ENCODE results near the gene CNN2.
A peak's percentile ranks its signal among the peaks of the same experiment; 100 is the strongest.

Gene CNN2

GRCh38 chr19:1081301-1082164, 55.1 kb downstream of the CNN2 start:
- no peaks in the 10 kb centered on the region for H3K36me3 ChIP-seq (ENCODE audit: insufficient read depth, low read length)
- no peaks in the 10 kb centered on the region for H3K9me3 ChIP-seq (ENCODE audit: low read depth, low read length)
- H3K9ac ChIP-seq (ENCODE audit: insufficient read length), result no peak overlapping the region
- no peak for TF ChIP-seq POLR2AphosphoS5 (IDR thresholded peaks at IDR 0.05; ENCODE audit: borderline replicate concordance, low read depth, low read length)
- no peak for TF ChIP-seq FOXP2 (optimal IDR thresholded peaks at IDR 0.05; ENCODE audit: control extremely low read depth, extremely low read length, insufficient read depth)
- no peak for TF ChIP-seq EZH2 (IDR thresholded peaks at IDR 0.05)
- H3K4me3 ChIP-seq, result no peak overlapping the region
- no peak for DNase-seq (ENCODE audit: low read depth, low spot score)
- H3K27ac ChIP-seq, result no peak overlapping the region

DNA sequence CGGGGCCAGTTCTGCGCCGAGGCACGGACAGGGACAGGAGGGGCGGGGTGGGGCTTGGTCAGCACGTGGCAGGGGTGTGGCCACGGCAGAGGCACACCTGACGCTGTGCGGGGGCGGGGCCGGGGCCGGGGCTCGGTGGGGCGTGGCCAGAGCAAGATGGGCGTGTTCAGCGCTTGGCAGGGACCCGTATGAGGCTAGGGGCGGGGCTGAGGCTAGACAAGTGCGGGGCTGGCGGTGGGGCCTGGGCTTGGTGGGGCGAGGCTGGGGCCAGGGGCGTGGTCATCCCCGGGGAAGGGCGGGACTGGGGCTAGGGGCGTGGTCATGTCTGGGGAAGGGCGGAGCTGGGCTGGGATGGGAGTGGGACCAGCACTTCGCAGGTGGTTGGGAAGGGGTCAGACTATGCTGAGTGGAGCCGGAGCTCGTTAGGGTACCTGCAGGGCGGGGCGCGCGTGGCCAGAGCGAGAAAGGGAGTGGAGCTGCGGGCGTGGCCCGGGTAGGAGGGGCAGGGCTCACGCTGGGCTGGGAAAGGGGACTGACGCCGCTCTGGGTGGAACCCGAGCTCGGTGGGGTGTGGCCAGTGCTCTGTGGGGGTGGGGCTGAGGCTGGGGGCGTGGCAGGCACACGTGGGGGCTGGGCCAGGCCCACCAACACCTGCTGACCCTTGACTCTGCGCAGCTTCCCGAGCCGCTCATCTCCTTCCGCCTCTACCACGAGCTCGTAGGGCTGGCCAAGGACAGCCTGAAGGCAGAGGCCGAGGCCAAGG, 55.9 kb downstream of the CNN2 start:
- Histone ChIP-seq H3K36me3 (ENCODE audit: insufficient read depth, low read length) (no peaks in the 10 kb centered on the region), H3K9me3 (ENCODE audit: low read depth, low read length) (no peaks in the 10 kb centered on the region), H3K9ac (ENCODE audit: insufficient read length) (no peak overlapping the region), H3K27ac (peak overlapping the region; percentile 57; the same call in 1 of the 2 replicates), H3K4me3 (peak overlapping the region; percentile 77)
- TF ChIP-seq FOXP2 (optimal IDR thresholded peaks at IDR 0.05; ENCODE audit: control extremely low read depth, extremely low read length, insufficient read depth) (no peak), POLR2AphosphoS5 (IDR thresholded peaks at IDR 0.05; ENCODE audit: borderline replicate concordance, low read depth, low read length) (no peak), EZH2 (IDR thresholded peaks at IDR 0.05) (no peak)
- DNase-seq (ENCODE audit: low read depth, low spot score), result no peak

GRCh38 chr19:1082928-1083816, 56.8 kb downstream of the CNN2 start:
- H3K4me3 ChIP-seq, result peak overlapping the region; percentile 77
- TF ChIP-seq POLR2AphosphoS5 (IDR thresholded peaks at IDR 0.05; ENCODE audit: borderline replicate concordance, low read depth, low read length) (no peak), FOXP2 (optimal IDR thresholded peaks at IDR 0.05; ENCODE audit: control extremely low read depth, extremely low read length, insufficient read depth) (no peak), EZH2 (IDR thresholded peaks at IDR 0.05) (no peak)
- no peak for DNase-seq (ENCODE audit: low read depth, low spot score)
- no peaks in the 10 kb centered on the region for H3K9me3 ChIP-seq (ENCODE audit: low read depth, low read length)
- no peak overlapping the region for H3K9ac ChIP-seq (ENCODE audit: insufficient read length)
- H3K27ac ChIP-seq, result no peak overlapping the region
- H3K36me3 ChIP-seq (ENCODE audit: insufficient read depth, low read length), result 0 out of 2 replicates have a peak, but pooled peaks cover 5% of the 10 kb centered on the region

DNA sequence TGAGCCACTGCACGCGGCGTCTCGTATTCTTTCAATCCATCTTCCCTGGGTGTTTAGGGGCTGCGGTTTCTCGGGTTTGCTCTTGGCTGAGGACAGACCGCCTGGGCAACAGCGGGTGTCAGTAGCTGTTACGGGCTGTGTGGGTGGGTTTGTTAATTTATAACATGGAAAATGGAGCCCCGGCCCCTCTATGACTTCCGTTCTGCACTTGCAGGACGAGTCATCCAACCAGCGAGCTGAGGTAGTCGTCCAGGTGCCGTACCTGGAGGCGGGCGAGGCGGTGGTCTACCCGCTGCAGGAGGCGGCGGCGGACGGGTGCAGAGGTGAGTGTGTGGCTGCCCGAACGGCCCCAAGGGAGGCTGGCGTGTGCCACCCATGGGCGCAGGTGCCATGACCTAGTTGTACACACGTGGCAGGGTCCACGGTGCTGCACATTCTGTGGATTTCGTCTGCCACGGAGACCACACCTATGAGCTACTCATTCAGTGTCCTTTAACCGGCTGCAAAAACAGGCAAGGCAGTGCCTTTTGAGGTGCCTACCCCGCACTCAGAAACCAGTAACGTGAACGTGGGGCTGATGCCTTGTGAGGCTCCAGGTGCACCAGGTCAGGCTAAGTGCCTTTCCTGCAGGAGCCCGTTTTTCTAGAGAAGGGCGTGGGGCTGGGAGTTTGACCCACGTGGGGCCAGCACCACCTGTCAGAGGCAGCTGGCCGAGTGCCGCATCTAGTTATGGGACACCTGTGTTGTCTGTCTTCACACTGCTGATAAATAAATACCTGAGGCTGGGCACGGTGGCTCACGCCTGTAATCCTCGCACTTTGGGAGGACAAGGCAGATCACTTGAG, 57.8 kb downstream of the CNN2 start:
- no peak overlapping the region for H3K4me3 ChIP-seq
- H3K9me3 ChIP-seq (ENCODE audit: low read depth, low read length), result no peaks in the 10 kb centered on the region
- H3K9ac ChIP-seq (ENCODE audit: insufficient read length), result no peak overlapping the region
- no peak for DNase-seq (ENCODE audit: low read depth, low spot score)
- no peak overlapping the region for H3K27ac ChIP-seq
- H3K36me3 ChIP-seq (ENCODE audit: insufficient read depth, low read length), result peaks cover 11% of the 10 kb centered on the region; the same call in 1 of the 2 replicates
- TF ChIP-seq EZH2 (IDR thresholded peaks at IDR 0.05) (no peak), FOXP2 (optimal IDR thresholded peaks at IDR 0.05; ENCODE audit: control extremely low read depth, extremely low read length, insufficient read depth) (no peak), POLR2AphosphoS5 (IDR thresholded peaks at IDR 0.05; ENCODE audit: borderline replicate concordance, low read depth, low read length) (no peak)

GRCh38 chr19:1085053-1085658, 58.7 kb downstream of the CNN2 start:
- no peak overlapping the region for H3K4me3 ChIP-seq
- TF ChIP-seq FOXP2 (optimal IDR thresholded peaks at IDR 0.05; ENCODE audit: control extremely low read depth, extremely low read length, insufficient read depth) (no peak), EZH2 (IDR thresholded peaks at IDR 0.05) (no peak), POLR2AphosphoS5 (IDR thresholded peaks at IDR 0.05; ENCODE audit: borderline replicate concordance, low read depth, low read length) (no peak)
- H3K27ac ChIP-seq, result no peak overlapping the region
- no peaks in the 10 kb centered on the region for H3K9me3 ChIP-seq (ENCODE audit: low read depth, low read length)
- H3K36me3 ChIP-seq (ENCODE audit: insufficient read depth, low read length), result peaks cover 11% of the 10 kb centered on the region; the same call in 1 of the 2 replicates
- no peak for DNase-seq (ENCODE audit: low read depth, low spot score)
- no peak overlapping the region for H3K9ac ChIP-seq (ENCODE audit: insufficient read length)

GRCh38 chr19:1085676-1086442, 59.5 kb downstream of the CNN2 start:
- no peaks in the 10 kb centered on the region for H3K9me3 ChIP-seq (ENCODE audit: low read depth, low read length)
- TF ChIP-seq POLR2AphosphoS5 (IDR thresholded peaks at IDR 0.05; ENCODE audit: borderline replicate concordance, low read depth, low read length) (peak; percentile 60), FOXP2 (optimal IDR thresholded peaks at IDR 0.05; ENCODE audit: control extremely low read depth, extremely low read length, insufficient read depth) (no peak)
- H3K4me3 ChIP-seq, result no peak overlapping the region
- no peak overlapping the region for H3K27ac ChIP-seq
- peaks cover 14% of the 10 kb centered on the region; the same call in 1 of the 2 replicates for H3K36me3 ChIP-seq (ENCODE audit: insufficient read depth, low read length)
- no peak overlapping the region for H3K9ac ChIP-seq (ENCODE audit: insufficient read length)
- DNase-seq (ENCODE audit: low read depth, low spot score), result no peak
